ENCODE results near the gene LGALS3BP.
A peak's percentile ranks its signal among the peaks of the same experiment; 100 is the strongest.

Gene LGALS3BP

DNA sequence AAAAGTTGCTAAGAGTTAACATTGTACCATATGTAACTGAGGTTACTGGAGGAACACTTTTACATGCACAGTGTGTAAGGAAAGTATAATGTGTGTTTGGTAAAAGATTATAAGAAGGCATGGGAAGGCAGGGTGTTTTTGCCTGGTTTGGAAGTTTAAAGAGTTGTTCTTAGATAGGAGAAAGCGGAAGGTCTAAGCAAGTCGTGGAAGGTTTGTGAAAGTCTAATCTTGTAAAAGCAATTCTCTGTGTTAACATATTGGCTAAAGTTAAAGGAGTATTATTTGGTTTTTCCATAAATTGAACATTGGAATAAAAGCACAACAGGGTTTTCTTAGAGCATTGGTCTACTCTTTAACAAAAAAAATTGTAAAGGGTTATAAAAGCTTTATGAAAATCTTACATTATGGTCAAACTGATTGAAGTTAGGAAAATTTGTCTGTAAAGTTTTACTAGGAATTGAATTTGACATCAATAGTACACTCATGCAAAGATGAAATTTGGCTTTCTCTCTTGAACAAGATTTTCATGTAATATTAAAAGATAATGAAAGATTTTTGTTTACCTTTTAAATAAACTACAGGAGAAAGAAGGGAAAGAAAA, 34.5 kb upstream of the LGALS3BP start:
- DNase-seq (ENCODE audit: low read depth), result no peak

DNA sequence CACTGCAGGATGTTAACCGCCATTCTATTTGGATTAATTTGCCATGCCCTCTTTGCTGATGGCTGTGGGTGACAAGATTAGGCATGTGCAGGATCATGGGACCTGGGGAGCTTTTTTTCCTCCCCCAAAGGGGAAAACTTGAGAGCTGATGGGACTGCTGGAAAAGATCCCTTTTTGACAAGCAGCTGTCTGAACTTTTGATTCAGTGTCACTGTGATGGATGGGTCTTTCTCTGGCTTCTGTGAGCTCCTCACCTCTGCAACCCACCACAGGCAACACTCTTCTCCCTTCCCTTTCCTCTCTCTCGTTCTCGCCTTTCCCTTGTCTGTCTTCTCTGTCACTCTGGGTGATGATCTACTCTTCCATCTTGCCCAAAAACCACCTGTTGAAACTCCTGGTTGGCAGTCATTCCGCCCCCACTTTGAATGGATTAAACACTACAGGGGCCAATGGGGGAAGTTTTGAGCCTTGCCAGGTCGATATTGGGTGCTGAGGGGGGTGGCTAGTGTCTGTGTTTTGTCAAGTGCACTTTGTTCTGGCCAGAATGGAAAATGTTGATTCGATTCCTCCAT, 32.9 kb upstream of the LGALS3BP start:
- no peak for DNase-seq (ENCODE audit: low read depth)

DNA sequence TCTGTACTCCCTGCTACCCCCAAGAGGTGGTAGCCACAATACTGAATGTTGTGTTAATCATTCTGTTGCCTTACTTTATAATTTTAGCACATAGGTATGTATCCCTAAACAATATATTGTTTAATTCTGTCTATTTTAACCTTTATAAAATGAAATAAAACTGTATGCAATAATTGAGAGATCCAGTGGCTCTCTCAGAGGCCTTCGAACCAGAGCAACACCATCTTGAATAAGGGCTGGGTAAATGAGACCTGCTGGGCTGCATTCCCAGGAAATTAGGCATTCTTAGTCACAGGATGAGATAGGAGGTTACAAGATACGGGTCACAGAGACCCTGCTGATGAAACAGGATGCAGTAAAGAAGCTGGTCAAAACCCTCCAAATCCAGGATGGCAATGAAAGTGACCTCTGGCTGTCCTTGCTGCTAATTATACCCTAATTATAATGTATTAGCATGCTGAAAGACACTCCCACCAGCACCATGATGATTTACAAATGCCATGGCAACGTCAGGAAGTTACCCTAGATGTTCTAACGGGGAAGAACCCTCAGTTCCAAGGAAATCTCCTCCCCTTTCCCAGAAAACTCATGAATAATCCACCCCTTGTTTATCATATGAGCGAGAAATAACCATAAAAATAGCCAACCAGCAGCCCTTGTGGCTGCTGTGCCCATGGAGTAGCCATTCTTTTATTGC, 31.9 kb upstream of the LGALS3BP start:
- DNase-seq (ENCODE audit: low read depth), result peak; percentile 79

DNA sequence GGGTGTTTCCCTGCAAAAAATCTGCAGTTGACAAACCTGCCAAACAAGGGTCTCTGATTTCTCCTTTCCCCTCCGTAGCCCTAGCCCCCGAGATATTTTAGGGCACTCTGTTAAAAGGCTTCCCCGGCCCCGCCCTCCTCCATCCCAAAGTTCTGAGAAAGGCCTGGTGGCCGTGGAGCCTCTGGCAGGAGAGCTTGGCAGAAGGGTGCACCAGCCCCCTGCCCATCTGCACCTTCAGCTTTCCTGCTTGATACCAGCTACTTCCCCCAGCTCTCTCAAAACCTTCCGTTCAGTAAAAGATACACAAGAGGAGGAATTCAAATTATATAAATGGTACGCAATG, 30.6 kb upstream of the LGALS3BP start:
- DNase-seq (ENCODE audit: low read depth), result no peak

- DNase-seq (ENCODE audit: low read depth), result peak; percentile 86
Measured at GRCh38 chr17:79009397-79010303, 29.9 kb upstream of the LGALS3BP start, which contains the start of gene CANT1. Gene CANT1 (minus strand): TSS chr17:79009764. CDS start chr17:78997622, 12,142 bp downstream.

GRCh38 chr17:79008666-79009387, 29.1 kb upstream of the LGALS3BP start:
- DNase-seq (ENCODE audit: low read depth), result no peak

- no peak for DNase-seq (ENCODE audit: low read depth)
Measured at GRCh38 chr17:79007504-79008381, 28.0 kb upstream of the LGALS3BP start.

DNA sequence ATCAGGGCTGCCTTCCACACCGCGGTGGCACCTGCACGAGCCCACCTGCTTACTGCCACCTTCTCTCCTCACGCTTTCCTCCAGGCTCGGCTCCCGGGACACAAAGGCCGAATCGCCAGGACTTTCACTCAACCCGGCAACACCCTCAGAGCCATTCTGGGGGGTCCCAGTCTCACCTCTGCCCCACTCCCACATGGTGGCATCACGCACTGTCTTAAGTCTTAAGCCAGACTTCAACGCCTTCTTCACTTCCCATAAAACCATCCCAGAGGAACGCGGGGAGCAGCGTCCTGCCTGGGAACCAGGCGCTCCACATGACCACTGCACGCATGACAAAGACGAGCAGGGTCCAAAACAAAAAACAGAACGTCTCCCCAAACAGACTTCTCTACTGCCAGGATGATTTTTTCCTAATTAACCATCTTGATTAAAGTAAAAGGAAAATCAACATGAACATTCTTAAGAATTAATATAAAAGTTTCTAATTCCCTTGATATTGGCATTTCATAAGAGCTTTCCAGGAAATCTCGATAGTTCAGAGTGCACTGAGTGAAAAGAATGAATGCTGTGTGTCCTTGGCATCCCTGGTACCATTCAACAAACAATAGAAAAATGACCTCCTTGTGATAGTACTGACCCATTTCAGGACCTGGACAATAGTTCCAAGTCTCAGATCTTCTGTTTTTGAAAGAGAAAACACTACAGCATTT, 27.2 kb upstream of the LGALS3BP start:
- DNase-seq (ENCODE audit: low read depth), result no peak

DNA sequence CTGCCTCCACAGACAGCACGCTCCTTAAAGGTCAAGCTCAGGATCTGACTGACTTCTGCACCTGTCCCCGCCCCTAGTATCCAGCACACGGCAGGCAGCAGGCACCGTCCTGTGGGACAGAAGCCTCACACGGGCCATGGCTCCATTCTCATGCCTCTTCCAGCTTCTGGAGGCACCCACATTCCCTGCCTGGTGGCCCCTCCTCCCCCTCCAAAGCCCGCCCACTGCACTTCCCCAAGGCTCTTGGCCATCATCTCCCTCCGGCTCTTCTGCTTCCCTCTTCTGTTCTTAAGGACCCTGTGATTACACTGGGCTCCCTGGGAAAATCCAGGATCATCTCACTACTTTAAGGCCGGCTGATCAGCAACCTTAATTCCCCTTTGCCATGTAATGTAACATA, 26.3 kb upstream of the LGALS3BP start:
- DNase-seq (ENCODE audit: low read depth), result no peak

- DNase-seq (ENCODE audit: low read depth), result no peak
Measured at GRCh38 chr17:79005063-79005861, 25.5 kb upstream of the LGALS3BP start.

GRCh38 chr17:79003661-79004411, 24.1 kb upstream of the LGALS3BP start:
- DNase-seq (ENCODE audit: low read depth), result no peak

DNA sequence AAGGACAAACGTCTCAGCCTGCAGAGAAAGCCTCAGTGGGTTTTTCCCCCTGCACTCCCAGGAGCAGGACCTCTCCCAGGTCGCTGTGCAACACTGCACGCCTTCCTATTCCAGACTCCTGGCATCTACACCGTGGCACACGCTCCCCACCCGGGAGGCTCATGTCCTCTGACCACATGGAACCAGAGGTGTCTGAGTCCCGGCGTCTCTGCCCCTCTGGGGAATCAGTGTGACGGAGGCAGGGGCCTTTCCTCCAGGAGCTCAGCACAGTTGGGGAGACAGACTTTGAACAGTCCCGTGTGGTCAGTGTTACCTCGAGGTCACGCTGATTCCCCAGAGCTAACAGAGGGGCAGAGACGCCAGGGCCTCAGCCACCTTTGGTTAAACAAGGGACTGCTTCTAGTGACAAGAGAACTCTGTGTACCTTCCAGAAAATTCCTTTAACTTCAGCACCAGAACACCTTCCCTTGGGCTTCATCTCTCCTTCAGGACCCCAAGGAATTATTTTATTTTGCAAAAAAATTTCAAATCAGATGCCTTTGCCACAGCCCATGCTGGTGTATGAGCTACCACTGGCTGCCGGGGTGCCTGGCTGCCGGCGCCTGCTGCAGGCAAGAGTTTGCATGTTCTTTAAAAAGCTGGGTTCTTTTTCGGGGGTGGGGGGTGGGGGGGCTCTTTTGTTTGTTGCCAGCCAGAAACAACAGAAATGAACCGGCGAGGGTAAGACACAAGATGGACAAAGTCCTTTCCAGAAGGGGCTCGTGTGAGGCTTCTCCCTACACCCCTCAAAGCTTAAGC, 23.3 kb upstream of the LGALS3BP start:
- no peak for DNase-seq (ENCODE audit: low read depth)

GRCh38 chr17:79002291-79002690, 22.6 kb upstream of the LGALS3BP start:
- DNase-seq (ENCODE audit: low read depth), result no peak

DNA sequence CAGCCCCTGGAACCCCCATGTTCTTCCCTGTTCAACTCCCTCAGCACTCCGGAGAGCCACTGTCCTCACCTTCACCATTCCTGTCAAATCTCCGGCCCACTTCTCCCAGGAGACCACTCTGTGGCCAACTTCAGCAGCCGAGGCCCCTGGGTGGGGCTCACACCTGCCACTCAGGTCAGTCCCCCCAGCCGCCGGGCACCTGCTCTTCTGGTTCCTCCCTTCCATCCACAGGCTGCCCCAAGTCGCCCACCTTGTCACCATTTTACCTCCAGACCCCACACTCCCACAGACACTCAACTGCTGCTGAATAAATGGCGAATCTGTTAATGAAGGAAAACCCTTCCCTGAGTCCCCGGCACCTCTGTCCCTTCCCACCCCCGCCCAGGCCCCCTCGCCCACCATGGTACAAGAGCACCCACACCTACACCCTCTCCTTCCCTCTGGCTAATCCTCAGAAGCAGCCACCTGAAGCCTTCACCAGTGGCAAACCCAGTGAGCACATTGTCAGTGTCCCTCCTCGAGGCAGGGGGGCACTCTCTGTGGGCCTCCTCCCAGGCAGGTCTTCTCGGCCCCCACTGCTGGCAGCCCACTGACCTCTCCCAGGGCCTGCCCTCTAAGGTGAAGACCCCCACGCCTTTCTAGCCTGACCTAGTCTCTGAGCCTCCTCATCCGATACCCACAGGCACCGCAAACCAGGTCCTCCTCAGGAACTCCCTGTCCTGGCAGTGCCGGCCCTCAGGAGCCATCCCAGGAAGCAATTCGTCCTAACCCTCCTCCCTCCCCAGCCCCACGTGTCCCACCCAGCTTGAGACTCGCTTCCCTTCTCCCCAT, 21.7 kb upstream of the LGALS3BP start:
- DNase-seq (ENCODE audit: low read depth), result no peak

GRCh38 chr17:79000396-79001189, 20.9 kb upstream of the LGALS3BP start:
- DNase-seq (ENCODE audit: low read depth), result no peak

GRCh38 chr17:78999947-79000395, 20.2 kb upstream of the LGALS3BP start:
- DNase-seq (ENCODE audit: low read depth), result no peak
